Activated CD8-positive, alpha-beta memory T cell treated with anti-CD3 and anti-CD28 coated beads for 36 hours (primary cell): ENCODE results near the gene CAB39L. TPM values are rescaled to one million over a fixed set of nuclear protein-coding genes. Genes with fewer than 3 reads are reported as not detected.

Experiments
- CTCF ChIA-PET: fragments of 350-600 bp; sonication (Branson Sonifier 250); formaldehyde crosslinking; loops from one replicate; lab custom pipeline; 2021; ENCODE audit warnings: antibody characterized with exemption; lab: Charles Lee
- POLR2A ChIA-PET: fragments of 350-600 bp; sonication (Branson Sonifier 250); formaldehyde crosslinking; loops from one replicate; lab custom pipeline; 2021; ENCODE audit warnings: antibody characterized with exemption; lab: Charles Lee
- total RNA-seq, 2 experiments: library from RNA; stranded (reverse); gene quantifications; one replicate each; pipeline ENCODE4 v1.2.3, GENCODE V29; 2021

Gene CAB39L
- total RNA-seq, 2 experiments from 2014 or later, result 5.6 to 5.7 TPM

DNA sequence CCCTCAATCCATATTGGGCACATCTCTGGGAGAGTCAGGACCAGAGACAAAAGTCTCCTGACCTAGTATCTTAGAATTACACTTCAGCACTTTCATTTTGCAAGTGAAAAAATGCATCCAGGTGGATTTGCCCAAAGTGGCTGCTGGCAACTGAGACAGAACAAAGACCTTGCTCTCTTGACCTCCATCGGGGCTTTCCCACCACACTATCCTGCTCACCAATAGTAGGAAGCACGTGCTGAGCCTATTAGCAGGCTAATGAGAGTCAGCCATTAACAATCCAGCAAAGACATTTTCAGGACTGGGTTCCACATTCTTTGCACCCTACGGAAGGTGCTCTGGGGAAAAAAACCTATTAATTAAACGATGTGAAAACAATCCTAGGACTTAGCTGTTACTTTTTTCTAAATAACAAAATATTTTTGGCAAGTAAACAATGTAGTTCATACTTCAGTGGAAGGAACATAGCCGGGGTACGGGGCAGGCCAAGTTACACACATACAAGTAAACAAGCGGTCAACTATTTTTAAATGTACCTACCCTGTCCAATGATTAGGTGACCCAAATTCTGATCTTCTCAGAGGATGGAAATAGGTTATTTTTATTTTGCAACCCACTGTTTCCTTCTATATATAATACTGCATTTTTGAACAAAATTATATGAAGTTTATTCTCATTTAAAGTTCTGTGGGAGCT is 117.5 kb downstream of the CAB39L start:
- POLR2A ChIA-PET, result interaction anchor here (0.6 kb wide), 1 partner anchor 231 kb away, joined by 3 read pairs; no protein-coding TSS in a partner anchor
- CTCF ChIA-PET, result no interaction called here

DNA sequence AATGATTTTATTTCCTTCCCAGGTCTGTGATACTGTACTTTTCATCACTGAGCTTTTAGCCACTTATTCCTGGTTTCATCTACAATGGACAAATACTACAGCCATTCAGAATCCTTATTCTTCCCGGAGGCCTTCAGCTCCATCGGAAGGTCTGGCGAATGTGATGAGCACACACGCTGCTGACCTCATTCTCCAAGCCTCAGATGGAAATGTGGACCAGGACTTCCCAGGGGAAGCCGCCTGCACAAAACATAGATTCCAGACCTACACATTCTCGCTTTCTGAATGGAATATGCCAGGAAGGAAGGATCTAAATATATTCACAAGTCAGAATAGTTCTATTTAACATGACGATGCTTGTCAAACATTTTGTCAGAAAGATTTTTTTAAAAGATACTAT is 120.5 kb downstream of the CAB39L start:
- ChIA-PET CTCF (no interaction called here), POLR2A (no interaction called here)

DNA sequence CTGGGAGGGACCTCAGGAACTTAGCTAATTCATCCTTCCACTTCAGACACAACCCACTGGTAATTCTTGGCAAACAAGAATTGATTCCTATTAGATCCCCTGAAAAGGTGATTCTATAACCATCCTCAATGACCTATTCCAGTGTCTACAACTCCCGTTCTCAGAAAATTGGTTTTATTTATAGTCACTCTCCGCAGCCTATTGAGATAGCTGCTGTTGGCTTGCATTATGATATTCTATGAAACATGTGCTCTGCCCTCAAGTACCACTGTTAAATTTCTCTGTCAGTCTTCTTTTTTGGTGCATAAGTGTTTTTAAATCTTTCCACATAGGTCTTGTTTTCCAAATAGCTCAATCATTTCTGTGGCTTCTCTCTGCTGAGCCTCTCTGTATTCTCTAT is 121.2 kb downstream of the CAB39L start:
- ChIA-PET CTCF (no interaction called here), POLR2A (no interaction called here)

DNA sequence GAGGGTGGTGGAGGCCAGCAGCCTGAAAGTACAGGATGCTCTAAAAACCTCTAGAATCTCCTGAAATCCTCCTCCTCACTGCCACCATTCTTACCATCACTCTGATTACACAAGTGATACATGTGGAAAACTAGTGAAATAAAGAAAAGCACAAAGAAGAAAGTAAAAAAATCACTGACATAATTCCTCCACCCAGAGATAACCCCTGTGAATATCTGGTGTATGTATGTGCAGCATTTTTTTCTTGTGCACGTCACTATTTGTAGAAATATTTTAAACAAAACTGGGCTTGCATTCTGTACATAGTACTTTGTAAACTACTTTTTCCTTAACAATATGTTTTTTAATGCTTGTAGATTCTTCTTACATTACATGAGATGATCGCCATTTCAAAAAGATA is 122.9 kb downstream of the CAB39L start:
- ChIA-PET CTCF (no interaction called here), POLR2A (no interaction called here)

DNA sequence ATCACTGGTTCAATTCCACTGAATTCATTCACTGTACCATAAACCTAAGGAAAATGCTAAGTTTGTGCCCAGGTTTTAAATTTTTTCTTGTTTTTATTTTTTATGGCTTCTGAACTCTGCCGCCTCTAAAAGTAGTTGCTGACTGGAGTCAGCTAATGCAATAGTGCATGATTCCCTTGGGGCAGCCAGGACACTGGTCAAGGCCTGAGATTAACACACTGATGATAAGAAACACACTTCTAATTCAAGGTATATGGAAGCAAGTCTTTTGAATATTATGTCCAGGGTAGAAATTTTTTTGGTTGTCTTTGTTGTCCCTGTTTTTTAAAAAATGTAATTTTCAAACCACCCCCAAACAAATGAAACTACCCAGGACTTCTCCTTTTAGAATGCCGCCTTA is 123.9 kb downstream of the CAB39L start:
- ChIA-PET CTCF (interaction anchor here (0.7 kb wide), 1 partner anchor 100 kb away, joined by 3 read pairs; no protein-coding TSS in a partner anchor), POLR2A (no interaction called here)

DNA sequence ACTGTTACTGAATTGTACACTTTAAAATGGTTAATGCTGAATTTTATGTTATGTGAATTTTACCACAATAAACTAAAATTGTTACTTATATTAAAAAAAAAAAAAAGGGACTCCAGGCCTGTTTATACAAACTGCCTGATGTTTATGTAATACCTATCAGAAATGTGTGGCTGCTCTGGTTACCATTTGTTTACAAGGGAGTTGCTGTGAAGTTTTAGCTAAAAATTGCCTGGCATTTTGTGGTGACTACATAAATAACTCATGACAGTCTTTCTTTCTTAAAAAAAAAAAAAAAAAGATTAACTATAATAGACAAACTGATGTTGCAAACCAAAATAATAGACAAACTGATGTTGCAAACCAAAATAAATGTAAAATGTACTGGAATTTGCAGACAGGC is 124.3 kb downstream of the CAB39L start:
- POLR2A ChIA-PET, result no interaction called here
- CTCF ChIA-PET, result interaction anchor here (0.7 kb wide), 1 partner anchor 100 kb away, joined by 3 read pairs; no protein-coding TSS in a partner anchor

DNA sequence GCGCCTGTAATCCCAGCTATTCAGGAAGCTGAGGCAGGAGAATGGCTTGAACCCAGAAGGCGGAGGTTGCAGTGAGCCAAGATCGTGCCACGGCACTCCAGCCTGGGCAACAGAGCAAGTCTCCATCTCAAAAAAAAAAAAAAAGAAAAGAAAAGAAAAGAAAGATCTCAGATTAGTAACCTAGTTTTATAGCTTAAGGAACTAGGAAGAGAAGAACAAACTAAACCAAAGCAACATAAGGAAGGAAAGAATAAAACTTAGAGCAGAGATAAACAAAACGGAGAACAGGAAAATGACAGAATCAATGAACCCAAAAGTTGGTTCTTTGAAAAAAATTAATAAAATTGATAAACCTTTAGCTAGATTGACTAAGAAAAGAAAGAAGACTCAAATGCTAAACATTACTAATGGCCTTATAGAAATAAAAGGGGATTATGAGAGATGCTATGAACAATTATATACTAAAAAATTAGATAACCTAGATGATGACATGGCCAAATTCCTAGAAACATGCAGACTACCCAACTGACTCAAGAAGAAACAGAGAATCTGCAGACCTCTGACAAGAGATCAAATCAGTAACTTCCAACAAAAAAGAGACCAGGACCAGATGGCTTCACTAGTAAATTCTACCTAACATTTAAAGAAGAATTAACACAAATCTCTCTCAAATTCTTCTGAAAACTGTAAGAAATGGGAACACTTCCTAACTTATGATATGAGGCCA is 127.9 kb downstream of the CAB39L start:
- ChIA-PET CTCF (no interaction called here), POLR2A (no interaction called here)

DNA sequence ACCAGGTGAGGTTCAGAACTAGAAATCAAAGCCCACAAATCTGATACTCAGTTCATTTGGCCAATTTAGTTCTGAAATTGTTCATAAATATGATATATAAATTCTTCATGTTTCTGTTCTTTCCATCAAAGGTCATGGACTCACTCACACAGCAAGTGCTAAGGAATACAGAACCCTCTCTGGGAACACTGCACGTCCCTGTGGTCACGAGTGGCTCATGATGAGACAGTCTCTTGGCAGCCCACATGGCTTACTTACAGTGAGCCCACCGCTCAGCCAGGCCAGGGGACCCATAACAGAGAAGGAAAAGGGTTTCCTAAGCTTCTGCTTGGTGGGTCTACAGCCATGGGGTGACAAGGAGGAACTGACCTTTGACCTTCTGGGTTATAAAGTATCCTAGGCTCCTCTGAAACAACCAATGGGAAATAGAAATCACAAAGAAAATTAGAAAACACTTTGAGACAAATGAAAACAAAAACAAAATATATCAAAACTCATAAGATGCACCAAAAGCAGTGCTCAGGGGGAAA is 128.8 kb downstream of the CAB39L start:
- ChIA-PET CTCF (interaction anchor here (1.5 kb wide), 1 partner anchor 70 kb away, joined by 4 read pairs; no protein-coding TSS in a partner anchor), POLR2A (no interaction called here)

DNA sequence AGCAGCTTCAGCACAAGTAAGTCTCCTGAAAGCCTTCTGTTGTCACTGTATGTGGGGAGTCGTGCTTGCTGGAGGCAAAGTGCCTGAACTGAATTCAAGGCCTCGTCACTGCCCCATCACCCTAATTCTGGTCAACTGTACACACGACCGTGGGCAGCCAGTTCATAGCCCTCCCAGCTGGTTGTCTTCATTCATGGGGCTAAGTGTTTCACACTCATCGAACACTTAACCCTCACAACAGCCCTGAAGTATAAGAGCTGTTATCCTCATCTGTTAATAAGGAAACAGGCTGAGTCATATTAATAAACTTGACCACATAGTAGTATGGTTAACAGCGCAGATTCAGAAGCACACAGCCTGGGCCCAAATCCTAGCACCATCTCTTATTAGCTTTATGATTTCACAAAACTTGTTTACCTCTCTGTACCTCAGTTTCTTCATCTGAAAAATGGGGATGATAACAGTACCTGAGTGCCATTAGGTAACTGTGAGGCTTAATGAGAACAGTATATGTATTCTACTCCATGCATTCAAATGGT is 129.5 kb downstream of the CAB39L start:
- POLR2A ChIA-PET, result interaction anchor here (0.6 kb wide), 1 partner anchor 24 kb away, joined by 6 read pairs; no protein-coding TSS in a partner anchor
- CTCF ChIA-PET, result interaction anchor here (1.5 kb wide), 1 partner anchor 71 kb away, joined by 4 read pairs; no protein-coding TSS in a partner anchor

DNA sequence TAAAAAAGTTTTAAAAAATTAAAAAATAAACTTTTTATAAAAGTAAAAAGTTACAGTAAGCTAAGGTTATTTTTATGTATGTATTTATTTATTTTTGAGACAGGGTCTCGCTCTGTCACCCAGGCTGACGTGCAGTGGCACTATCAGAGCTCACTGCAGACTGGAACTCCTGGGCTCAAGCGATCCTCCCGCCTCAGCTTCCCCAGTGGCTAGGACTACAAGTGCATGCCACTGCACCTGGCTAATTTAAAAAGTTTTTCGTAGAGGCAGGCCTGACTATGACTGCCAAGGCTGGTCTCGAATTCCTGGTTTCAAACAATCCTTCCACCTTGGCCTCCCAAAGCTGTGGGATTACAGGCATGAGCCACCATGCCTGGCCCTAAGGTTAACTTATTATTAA is 132.0 kb downstream of the CAB39L start:
- CTCF ChIA-PET, result no interaction called here
- POLR2A ChIA-PET, result no interaction called here

DNA sequence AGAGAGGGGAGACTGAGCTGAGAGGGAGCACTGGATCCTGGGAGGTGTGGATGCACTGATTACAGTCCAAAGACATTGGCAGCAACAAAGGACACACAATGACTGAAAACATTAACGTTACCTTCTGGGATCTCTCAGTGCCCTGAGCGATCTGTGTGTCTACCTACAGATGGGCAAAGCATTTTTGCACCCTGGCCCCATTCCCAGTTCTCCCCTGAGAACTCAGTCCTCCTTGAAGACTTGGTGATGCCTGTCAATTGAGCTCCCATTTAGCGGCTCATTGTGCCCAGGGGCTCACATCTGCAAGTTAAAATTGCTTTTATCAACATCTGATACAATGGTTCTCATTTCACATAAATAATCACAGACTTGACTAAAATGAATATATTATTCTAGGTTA is 133.6 kb downstream of the CAB39L start:
- CTCF ChIA-PET, result interaction anchor here (1.2 kb wide), 1 partner anchor 14 kb away, joined by 3 read pairs; no protein-coding TSS in a partner anchor
- POLR2A ChIA-PET, result no interaction called here

DNA sequence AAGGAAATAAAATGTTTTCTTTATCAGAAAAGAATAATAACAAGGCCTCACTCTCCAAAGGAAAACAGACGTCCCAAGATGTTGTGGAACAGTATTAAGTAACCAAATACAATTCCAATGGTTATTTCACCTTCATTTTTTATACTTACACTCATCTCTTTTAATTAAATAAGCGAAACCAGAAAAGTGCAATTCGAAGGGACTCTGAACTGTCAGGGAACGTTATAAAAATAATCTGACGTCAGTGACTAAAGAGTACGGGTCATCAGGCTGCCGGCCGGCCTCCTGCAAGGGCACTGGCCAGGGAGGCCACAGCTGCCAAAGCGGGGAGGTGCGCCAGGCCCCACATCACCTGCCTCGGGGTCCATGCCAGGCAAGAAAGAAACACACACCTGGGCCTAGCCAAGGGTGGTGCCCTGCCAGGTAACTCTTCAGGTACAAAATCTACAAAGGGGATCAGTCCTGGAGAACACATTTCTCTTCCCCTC is 134.9 kb downstream of the CAB39L start:
- CTCF ChIA-PET, result interaction anchor here (1.2 kb wide), 1 partner anchor 13 kb away, joined by 3 read pairs; no protein-coding TSS in a partner anchor
- POLR2A ChIA-PET, result no interaction called here

DNA sequence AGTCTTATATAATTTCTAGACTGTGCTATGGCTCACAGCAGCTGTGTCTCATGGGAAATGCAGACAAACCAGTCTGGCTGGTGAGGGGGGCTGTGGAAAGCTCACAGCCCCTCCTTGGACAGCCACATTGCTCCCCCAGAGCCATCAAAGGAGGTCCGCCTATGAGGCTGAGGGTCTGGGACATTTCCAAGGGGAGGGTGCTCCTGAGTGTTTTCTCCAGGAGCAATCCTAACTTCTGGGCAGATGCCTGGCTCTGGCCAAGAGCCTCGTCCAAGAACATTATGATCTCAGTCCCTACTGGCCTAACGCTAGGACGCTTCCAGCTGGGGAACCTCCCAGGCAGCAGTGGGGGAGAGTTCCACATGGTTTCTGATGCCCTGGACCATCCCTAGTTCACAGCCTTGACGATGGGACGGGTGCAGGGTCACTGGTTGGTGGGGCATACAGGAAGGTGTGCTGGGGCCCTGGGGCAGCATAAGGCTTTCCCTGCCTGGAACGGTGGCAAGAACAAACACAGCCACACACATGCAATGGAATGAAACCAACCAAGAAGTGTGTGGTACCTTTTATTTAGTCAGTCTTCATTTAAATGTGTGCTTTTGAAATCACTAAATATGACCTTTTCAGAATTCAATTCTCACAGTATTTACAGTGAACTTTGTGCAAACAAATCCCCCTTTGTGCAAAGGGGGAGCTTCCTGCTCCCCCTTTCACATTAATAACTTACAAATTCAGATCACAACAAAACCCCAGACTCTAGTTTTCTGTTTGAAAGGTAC is 135.6 kb downstream of the CAB39L start:
- ChIA-PET POLR2A (no interaction called here), CTCF (no interaction called here)

DNA sequence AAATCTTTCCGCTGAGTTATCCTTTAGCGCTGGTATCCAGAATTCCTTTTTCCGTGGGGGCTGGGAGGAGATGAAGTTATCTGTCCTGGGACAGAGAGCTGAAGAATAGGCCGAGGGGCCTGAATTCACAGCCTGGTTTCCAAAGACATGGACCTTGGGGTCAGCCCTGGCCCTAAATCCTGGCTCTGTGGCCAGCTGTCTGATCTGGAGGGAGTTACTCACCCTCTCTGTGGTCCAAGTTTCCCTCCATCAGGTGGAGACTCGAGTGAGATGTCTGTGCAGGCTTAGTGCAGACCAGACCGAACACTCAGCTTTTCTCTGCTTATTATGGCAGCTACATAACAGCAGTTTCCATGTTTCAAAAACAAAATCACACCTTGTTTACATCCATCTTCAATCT is 136.5 kb downstream of the CAB39L start:
- POLR2A ChIA-PET, result no interaction called here
- CTCF ChIA-PET, result interaction anchor here (1.2 kb wide), 1 partner anchor 10 kb away, joined by 3 read pairs; no protein-coding TSS in a partner anchor

DNA sequence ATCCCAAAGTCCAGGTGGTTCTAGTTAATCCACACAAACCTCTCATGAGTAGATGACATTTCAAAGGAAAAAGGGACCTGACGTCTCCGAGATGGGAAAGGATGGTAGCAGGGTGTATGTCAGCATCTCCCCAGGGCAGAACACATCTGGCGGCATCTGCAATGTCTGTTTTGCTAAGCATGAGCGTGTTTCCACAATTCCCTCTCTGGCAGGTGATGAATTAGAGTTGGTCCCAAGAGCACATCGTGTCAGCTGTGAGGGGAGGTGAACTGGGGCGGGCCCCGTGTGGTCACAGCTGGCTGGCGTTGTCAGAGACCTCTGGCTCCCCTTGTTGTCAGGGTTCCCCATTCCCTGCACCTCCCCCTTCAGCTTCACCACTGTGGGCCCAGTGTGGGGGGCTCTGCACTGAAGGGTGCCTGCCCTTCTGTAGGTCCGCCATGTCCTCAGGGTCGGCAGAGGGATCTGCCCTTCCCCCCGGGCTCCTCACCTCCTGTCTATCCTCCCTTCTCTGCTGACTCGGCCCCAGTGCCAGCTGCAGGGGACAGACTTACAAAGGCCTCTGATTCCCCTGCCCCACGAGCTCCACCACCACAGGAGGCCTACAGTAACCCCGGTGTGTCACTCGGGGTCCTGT is 138.0 kb downstream of the CAB39L start:
- ChIA-PET CTCF (interaction anchor here (1.2 kb wide), 1 partner anchor 9 kb away, joined by 3 read pairs; no protein-coding TSS in a partner anchor), POLR2A (no interaction called here)

DNA sequence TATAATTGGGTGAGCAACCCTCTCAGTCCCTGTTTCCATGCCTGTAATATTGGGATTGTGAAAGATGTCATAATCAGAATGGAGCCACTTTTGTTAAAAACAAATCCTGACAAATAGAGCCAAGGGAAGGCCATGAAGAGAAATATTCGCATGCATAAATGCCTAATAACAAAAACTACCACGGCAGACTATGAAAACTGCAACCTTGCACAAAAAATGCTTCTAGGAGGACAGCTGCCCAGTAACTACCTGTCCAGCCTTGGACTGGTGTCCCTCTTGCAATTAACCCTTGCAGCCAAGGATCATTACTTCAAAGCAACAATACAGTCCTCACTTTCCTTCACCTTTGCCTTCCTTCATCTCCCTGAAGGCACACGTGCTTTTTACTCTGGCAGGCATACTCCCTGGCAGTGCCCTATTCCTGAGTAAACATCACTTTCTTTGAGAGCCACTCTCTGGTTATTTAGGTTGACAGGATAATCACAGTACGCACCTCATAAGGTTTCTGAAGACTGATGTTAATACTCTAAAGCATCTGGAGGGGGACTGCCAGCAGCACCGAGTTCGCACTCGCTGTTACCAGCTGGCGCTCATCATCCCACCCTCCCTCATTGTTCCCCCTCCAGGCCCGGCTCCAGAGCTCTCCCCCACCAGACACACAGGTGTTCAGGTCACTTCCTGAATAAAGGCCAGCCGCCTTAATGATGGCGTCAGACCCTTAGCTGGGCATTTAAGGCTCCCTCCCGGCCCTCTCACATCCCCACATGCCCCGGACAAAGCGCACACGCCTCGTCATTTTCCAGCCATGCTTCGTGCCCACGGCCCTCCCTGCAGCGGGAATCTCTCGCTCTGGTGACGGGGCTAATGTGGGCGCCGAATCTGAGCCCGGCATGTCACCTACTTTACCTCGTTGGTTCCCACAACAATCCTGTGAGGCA is 138.8 kb downstream of the CAB39L start:
- ChIA-PET CTCF (no interaction called here), POLR2A (no interaction called here)

DNA sequence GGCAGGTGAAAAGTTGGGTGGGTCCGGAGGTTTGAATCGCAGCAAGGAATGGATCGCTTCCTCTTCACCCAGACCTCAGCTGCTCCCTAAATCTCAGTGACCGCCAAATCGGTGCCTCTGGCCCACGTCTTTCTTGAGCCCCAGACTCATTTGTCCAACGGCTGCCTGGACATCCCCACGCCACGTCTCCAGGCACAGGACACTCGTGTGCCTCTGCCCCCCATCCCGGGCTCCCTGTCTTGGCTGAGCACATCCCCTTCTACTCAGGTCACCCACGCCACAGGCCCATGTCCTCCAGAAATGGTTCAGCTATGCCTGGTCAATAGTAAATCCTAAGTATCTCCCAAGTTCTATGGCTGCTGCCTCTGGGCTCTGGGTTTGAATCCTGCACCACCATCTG is 139.5 kb downstream of the CAB39L start:
- CTCF ChIA-PET, result no interaction called here
- POLR2A ChIA-PET, result no interaction called here
